Measurements from ENCODE around the gene PTOV1.
A peak's percentile ranks its signal among the peaks of the same experiment; 100 is the strongest.

Gene PTOV1

GRCh38 chr19:49818649-49819370 lies 32.1 kb upstream of the PTOV1 start:
- H3K27ac ChIP-seq, result peak overlapping the region; percentile 86
- TF ChIP-seq CTCF (conservative IDR thresholded peaks at IDR 0.05), result no peak

GRCh38 chr19:49819452-49820115 lies 31.4 kb upstream of the PTOV1 start:
- H3K27ac ChIP-seq, result peak overlapping the region; percentile 86; the same call in 1 of the 2 replicates

- H3K27ac ChIP-seq, result no peak overlapping the region
These were observed 30.8 kb upstream of the PTOV1 start for GRCh38 chr19:49820125-49820524.

GRCh38 chr19:49823472-49823871 lies 27.5 kb upstream of the PTOV1 start:
- TF ChIP-seq CTCF (conservative IDR thresholded peaks at IDR 0.05), result no peak
- H3K27ac ChIP-seq, result no peak overlapping the region

More at GRCh38 chr19:49820125-49820524, 30.8 kb upstream of the PTOV1 start:
- TF ChIP-seq CTCF (conservative IDR thresholded peaks at IDR 0.05), result no peak

- TF ChIP-seq CTCF (conservative IDR thresholded peaks at IDR 0.05), result no peak
- H3K27ac ChIP-seq, result no peak overlapping the region
These were observed 26.3 kb upstream of the PTOV1 start for GRCh38 chr19:49824662-49825061.

- no peak for TF ChIP-seq CTCF (conservative IDR thresholded peaks at IDR 0.05)
- no peak overlapping the region for H3K27ac ChIP-seq
These were observed 23.9 kb upstream of the PTOV1 start for GRCh38 chr19:49827034-49827433.

GRCh38 chr19:49829200-49829599 lies 21.8 kb upstream of the PTOV1 start:
- no peak overlapping the region for H3K27ac ChIP-seq
- no peak for TF ChIP-seq CTCF (conservative IDR thresholded peaks at IDR 0.05)

GRCh38 chr19:49829721-49830120 lies 21.2 kb upstream of the PTOV1 start:
- H3K27ac ChIP-seq, result no peak overlapping the region
- TF ChIP-seq CTCF (conservative IDR thresholded peaks at IDR 0.05), result no peak
